Kidney epithelial cell (primary cell): ENCODE measurements around the gene MTUS2. TPM values are rescaled to one million over a fixed set of nuclear protein-coding genes. Genes with fewer than 3 reads are reported as not detected.

Source experiments
- DNase-seq: peaks from one replicate; pipeline ENCODE4 v3.0.0-alpha.2; 2010; ENCODE audit warnings: low read depth
- H3K27me3 ChIP-seq: 2 replicates; pipeline ENCODE4 v1.6.0; 2011; ENCODE audit warnings: low read length; ENCODE audit not compliant: control insufficient read depth, insufficient read depth
- H3K36me3 ChIP-seq: 2 replicates; pipeline ENCODE4 v1.5.1; 2011; ENCODE audit warnings: low read length; ENCODE audit not compliant: control insufficient read depth, insufficient read depth
- H3K4me3 ChIP-seq: 2 replicates; pipeline ENCODE4 v1.5.1; 2011; ENCODE audit warnings: low read depth, mild to moderate bottlenecking, control low read depth, low read length
- CTCF ChIP-seq: IDR thresholded peaks from 2 replicates; pipeline ENCODE4 v1.5.1; 2011; ENCODE audit warnings: mild to moderate bottlenecking, moderate library complexity, low read length, control low read depth, inconsistent platforms; ENCODE audit not compliant: insufficient read depth, poor library complexity, severe bottlenecking
- total RNA-seq: library from RNA; depleted of rRNA; stranded (reverse); fragments of >200 nt; gene quantifications from 2 replicates; pipeline ENCODE4 v1.2.3, GENCODE V29; 2015

The MTUS2 gene
- total RNA-seq, 1 donor from 2014 or later, result 0.25 TPM

- Histone ChIP-seq H3K36me3 (no peaks in the 10 kb centered on the region), H3K27me3 (no peaks in the 10 kb centered on the region), H3K4me3 (no peak overlapping the region)
- DNase-seq, result no peak
- no peak for TF ChIP-seq CTCF
Measured at GRCh38 chr13:28872427-28873176, 52.5 kb downstream of the MTUS2 start.

GRCh38 chr13:28875846-28876615 is 55.9 kb downstream of the MTUS2 start:
- no peak for DNase-seq
- no peak for TF ChIP-seq CTCF
- H3K36me3 ChIP-seq, result no peaks in the 10 kb centered on the region
- no peaks in the 10 kb centered on the region for H3K27me3 ChIP-seq
- H3K4me3 ChIP-seq, result no peak overlapping the region

GRCh38 chr13:28877408-28877807 is 57.3 kb downstream of the MTUS2 start:
- no peak for TF ChIP-seq CTCF

GRCh38 chr13:28885181-28885580 is 65.0 kb downstream of the MTUS2 start:
- DNase-seq, result no peak
- H3K4me3 ChIP-seq, result no peak overlapping the region
- no peaks in the 10 kb centered on the region for H3K36me3 ChIP-seq

More at GRCh38 chr13:28877408-28877807, 57.3 kb downstream of the MTUS2 start:
- Histone ChIP-seq H3K36me3 (no peaks in the 10 kb centered on the region), H3K4me3 (no peak overlapping the region), H3K27me3 (no peaks in the 10 kb centered on the region)
- DNase-seq, result no peak

GRCh38 chr13:28889086-28889732 is 69.1 kb downstream of the MTUS2 start:
- TF ChIP-seq CTCF, result no peak

More at GRCh38 chr13:28885181-28885580, 65.0 kb downstream of the MTUS2 start:
- H3K27me3 ChIP-seq, result no peaks in the 10 kb centered on the region
- no peak for TF ChIP-seq CTCF

More at GRCh38 chr13:28889086-28889732, 69.1 kb downstream of the MTUS2 start:
- DNase-seq, result no peak
- Histone ChIP-seq H3K4me3 (no peak overlapping the region), H3K36me3 (no peaks in the 10 kb centered on the region), H3K27me3 (no peaks in the 10 kb centered on the region)
